ENCODE results near the gene MAS1L. TPM values are rescaled to one million over a fixed set of nuclear protein-coding genes. Genes with fewer than 3 reads are reported as not detected.
"Not testable (repeated sequence)": the region's sequence is repeated elsewhere in the genome, so short reads cannot be mapped to it uniquely, and the experiment has no call there.

The MAS1L gene
- total RNA-seq, 1 experiment from 2014 or later = not detected

- DNase-seq = no peak
- no peaks in the 10 kb centered on the region for H3K36me3 ChIP-seq (replicated peaks; ENCODE audit: control insufficient read depth, insufficient read depth, low read length)
- no peak overlapping the region for H3K4me3 ChIP-seq (ENCODE audit: insufficient read depth, low read depth, low read length)
These were observed 8.2 kb downstream of the MAS1L start for GRCh38 chr6:29479560-29479959.

DNA sequence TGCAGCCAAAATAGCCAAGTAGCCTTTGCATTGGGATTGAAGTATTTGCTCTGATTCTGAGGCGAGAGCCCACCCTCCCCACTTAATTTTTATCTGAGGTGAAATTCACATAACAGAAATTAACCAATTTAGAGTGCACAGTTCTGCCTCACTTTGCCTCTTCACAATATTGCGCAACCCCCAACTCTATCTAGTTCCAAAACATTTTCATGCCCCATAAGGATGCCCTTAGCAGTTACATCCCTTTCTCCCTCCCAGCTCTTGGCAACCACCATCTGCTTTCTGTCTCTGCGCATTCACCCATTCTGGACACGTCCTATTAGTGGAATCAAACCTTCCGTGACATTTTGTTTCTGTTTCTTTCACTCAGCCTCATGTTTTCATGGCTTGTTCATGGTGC is 9.0 kb downstream of the MAS1L start:
- Histone ChIP-seq H3K36me3 (replicated peaks; ENCODE audit: control insufficient read depth, insufficient read depth, low read length) (no peaks in the 10 kb centered on the region), H3K4me3 (ENCODE audit: insufficient read depth, low read depth, low read length) (no peak overlapping the region), H3K27me3 (ENCODE audit: control insufficient read depth, insufficient read depth, low read length) (no peaks in the 10 kb centered on the region)
- DNase-seq = no peak

More at GRCh38 chr6:29479560-29479959, 8.2 kb downstream of the MAS1L start:
- no peaks in the 10 kb centered on the region for H3K27me3 ChIP-seq (ENCODE audit: control insufficient read depth, insufficient read depth, low read length)

- H3K36me3 ChIP-seq (replicated peaks; ENCODE audit: control insufficient read depth, insufficient read depth, low read length) = no peaks in the 10 kb centered on the region
- no peak overlapping the region for H3K4me3 ChIP-seq (ENCODE audit: insufficient read depth, low read depth, low read length)
- DNase-seq = no peak
- no peaks in the 10 kb centered on the region for H3K27me3 ChIP-seq (ENCODE audit: control insufficient read depth, insufficient read depth, low read length)
These were observed 9.8 kb downstream of the MAS1L start for GRCh38 chr6:29477923-29478450.

GRCh38 chr6:29474996-29475395 is 12.8 kb downstream of the MAS1L start:
- Histone ChIP-seq H3K4me3 (ENCODE audit: insufficient read depth, low read depth, low read length) (no peak overlapping the region), H3K27me3 (ENCODE audit: control insufficient read depth, insufficient read depth, low read length) (no peaks in the 10 kb centered on the region), H3K36me3 (replicated peaks; ENCODE audit: control insufficient read depth, insufficient read depth, low read length) (no peaks in the 10 kb centered on the region)
- DNase-seq = no peak

- no peaks in the 10 kb centered on the region for H3K36me3 ChIP-seq (replicated peaks; ENCODE audit: control insufficient read depth, insufficient read depth, low read length)
- no peak overlapping the region for H3K4me3 ChIP-seq (ENCODE audit: insufficient read depth, low read depth, low read length)
- DNase-seq = no peak
- H3K27me3 ChIP-seq (ENCODE audit: control insufficient read depth, insufficient read depth, low read length) = no peaks in the 10 kb centered on the region
These were observed 21.5 kb downstream of the MAS1L start for GRCh38 chr6:29466241-29466640.

DNA sequence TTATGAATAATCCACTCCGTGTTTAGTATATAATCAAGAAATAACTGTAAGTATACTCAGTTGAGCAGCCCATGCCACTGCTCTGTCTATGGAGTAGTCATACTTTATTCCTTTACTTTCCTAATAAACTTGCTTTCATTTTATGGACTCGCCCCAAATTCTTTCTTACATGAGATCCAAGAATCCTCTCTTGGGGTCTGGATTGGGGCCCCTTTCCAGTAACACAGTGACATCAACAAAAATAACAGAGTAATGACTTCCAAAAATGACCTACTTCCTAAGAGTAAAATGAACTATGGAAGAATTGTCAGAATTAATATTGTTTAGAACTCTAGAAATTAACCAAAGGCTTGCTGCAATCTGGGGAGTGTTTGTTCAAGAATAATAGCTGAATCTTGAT is 22.0 kb downstream of the MAS1L start:
- no peaks in the 10 kb centered on the region for H3K27me3 ChIP-seq (ENCODE audit: control insufficient read depth, insufficient read depth, low read length)
- H3K36me3 ChIP-seq (replicated peaks; ENCODE audit: control insufficient read depth, insufficient read depth, low read length) = no peaks in the 10 kb centered on the region
- no peak overlapping the region for H3K4me3 ChIP-seq (ENCODE audit: insufficient read depth, low read depth, low read length)
- DNase-seq = no peak

DNA sequence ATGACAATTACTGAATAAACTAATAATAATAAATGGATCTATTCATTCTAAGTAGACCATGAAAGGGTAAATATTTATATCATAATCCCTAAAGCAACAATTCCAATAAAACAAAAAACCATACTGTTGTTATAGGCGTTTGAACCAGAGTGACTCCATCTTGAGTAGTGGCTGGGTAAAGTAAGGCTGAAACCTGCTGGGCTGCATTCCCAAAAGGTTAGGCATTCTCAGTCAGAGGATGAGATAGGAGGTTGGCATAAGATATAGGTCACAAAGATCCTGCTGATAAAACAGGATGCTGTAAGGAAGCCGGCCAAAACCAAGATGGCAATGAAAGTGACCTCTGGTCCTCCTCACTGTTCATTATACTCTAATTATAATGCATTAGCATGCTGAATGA is 22.5 kb downstream of the MAS1L start:
- Histone ChIP-seq H3K36me3 (replicated peaks; ENCODE audit: control insufficient read depth, insufficient read depth, low read length) (no peaks in the 10 kb centered on the region), H3K27me3 (ENCODE audit: control insufficient read depth, insufficient read depth, low read length) (no peaks in the 10 kb centered on the region), H3K4me3 (ENCODE audit: insufficient read depth, low read depth, low read length) (no peak overlapping the region)
- DNase-seq = no peak

- Histone ChIP-seq H3K36me3 (replicated peaks; ENCODE audit: control insufficient read depth, insufficient read depth, low read length) (no peaks in the 10 kb centered on the region), H3K4me3 (ENCODE audit: insufficient read depth, low read depth, low read length) (no peak overlapping the region), H3K27me3 (ENCODE audit: control insufficient read depth, insufficient read depth, low read length) (no peaks in the 10 kb centered on the region)
- no peak for DNase-seq
These were observed 25.7 kb downstream of the MAS1L start for GRCh38 chr6:29462022-29462421.

- Histone ChIP-seq H3K36me3 (replicated peaks; ENCODE audit: control insufficient read depth, insufficient read depth, low read length) (no peaks in the 10 kb centered on the region), H3K27me3 (ENCODE audit: control insufficient read depth, insufficient read depth, low read length) (no peaks in the 10 kb centered on the region), H3K4me3 (ENCODE audit: insufficient read depth, low read depth, low read length) (no peak overlapping the region)
- no peak for DNase-seq
These were observed 26.5 kb downstream of the MAS1L start for GRCh38 chr6:29461021-29461814.

- Histone ChIP-seq H3K36me3 (replicated peaks; ENCODE audit: control insufficient read depth, insufficient read depth, low read length) (no peaks in the 10 kb centered on the region), H3K4me3 (ENCODE audit: insufficient read depth, low read depth, low read length) (no peak within 1 kb of the TSS), H3K27me3 (ENCODE audit: control insufficient read depth, insufficient read depth, low read length) (no peaks in the 10 kb centered on the region)
- no peak for DNase-seq
These were observed 30.8 kb downstream of the MAS1L start, which contains the start of the genes OR11A1 and OR2H1 for GRCh38 chr6:29456971-29457370. Gene OR11A1, minus strand, starts transcription at chr6:29457071. Its CDS starts 29,430 bp downstream, at chr6:29427641. Gene OR2H1, plus strand, starts transcription at chr6:29457155. Its CDS starts 4,615 bp downstream, at chr6:29461770.

DNA sequence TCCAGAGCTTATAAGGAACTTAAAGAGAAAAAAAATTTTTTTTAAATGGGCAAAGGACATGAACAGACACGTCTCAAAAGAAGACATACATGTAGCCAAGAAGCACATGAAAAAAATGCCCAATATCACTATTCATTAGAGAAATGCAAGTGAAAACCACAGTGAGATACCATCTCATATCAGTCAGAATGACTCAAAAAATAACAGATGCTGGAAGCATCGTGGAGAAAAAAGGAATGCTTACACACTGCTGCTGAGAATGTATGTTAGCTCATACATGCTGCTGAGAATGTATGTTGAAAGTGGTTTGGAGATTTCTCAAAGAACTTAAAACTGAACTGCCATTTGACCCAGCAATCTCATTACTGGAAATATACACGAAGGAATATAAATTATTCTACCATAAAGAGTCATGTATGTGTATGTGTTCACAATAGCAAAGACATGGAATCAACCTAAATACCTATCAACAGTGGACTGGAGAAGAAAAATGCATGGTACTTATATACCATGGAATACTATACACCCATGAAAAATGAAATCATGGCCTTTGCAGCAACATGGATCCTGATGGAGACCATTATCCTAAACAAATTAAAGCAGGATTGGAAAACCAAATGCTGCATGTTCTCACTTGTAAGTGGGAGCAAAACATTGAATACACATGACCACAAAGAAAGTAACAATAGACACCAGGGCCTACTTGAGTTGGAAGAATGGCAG is 36.1 kb downstream of the MAS1L start:
- Histone ChIP-seq H3K4me3 (ENCODE audit: insufficient read depth, low read depth, low read length) (no peak overlapping the region), H3K27me3 (ENCODE audit: control insufficient read depth, insufficient read depth, low read length) (no peaks in the 10 kb centered on the region), H3K36me3 (replicated peaks; ENCODE audit: control insufficient read depth, insufficient read depth, low read length) (no peaks in the 10 kb centered on the region)
- DNase-seq = no peak

DNA sequence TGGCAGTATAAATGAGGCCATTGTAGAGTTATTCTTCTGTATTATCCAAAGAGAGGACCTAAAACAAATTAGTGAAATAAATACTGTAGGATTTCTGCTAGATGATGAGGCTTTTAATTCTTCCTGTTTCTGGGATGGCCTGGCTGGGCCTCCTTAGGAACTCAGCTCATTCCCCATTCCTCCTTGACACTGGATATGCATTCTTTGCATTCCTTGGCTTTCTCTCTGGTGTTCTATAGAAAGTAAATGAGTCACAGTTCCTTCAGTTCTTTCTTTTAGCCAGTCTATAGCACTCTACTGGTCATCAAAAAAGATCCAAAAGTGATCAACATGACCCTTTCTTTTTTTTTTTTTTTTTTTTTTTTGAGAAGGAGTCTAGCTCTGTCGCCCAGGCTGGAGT is 40.1 kb downstream of the MAS1L start:
- Histone ChIP-seq H3K27me3 (ENCODE audit: control insufficient read depth, insufficient read depth, low read length) (no peaks in the 10 kb centered on the region), H3K4me3 (ENCODE audit: insufficient read depth, low read depth, low read length) (no peak overlapping the region), H3K36me3 (replicated peaks; ENCODE audit: control insufficient read depth, insufficient read depth, low read length) (no peaks in the 10 kb centered on the region)
- peak; percentile 41 for DNase-seq

DNA sequence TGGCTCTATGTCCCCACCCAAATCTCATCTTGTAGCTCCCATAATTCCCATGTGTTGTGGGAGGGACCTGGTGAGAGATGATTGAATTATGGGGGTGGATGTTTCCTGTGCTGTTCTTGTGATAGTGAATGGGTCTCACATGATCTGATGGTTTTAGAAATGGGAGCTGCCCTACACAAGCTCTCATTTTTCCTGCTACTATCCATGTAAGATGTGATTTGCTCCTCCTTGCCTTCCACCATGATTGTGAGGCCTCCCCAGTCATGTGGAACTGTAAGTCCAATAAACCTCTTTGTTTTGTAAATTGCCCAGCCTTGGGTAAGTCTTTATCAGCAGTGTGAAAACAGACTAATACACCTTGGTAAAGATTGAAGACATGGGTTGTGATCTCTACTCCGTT is 43.7 kb downstream of the MAS1L start:
- not testable (repeated sequence) for DNase-seq; H3K27me3 ChIP-seq (ENCODE audit: control insufficient read depth, insufficient read depth, low read length); H3K4me3 ChIP-seq (ENCODE audit: insufficient read depth, low read depth, low read length); H3K36me3 ChIP-seq (replicated peaks; ENCODE audit: control insufficient read depth, insufficient read depth, low read length)

DNA sequence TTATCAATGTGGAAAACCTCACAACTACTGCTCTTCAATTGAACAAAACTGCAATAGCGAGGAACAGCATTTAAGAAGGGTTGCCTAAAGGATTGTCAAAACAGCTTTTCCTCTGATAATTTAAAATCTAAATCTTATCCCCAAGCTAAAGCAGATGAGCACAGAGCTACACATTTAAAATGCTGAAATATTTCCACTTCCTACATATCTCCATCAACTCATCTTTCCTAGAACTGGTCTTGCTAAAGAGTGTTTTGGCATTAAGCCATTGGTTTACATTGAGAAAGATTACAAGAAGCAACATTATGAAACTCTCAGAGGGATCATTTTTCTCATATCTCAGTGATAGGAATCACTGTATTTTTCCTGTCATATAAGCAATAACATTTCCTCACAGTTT is 45.0 kb downstream of the MAS1L start:
- no peak for DNase-seq
- Histone ChIP-seq H3K4me3 (ENCODE audit: insufficient read depth, low read depth, low read length) (no peak overlapping the region), H3K36me3 (replicated peaks; ENCODE audit: control insufficient read depth, insufficient read depth, low read length) (no peaks in the 10 kb centered on the region), H3K27me3 (ENCODE audit: control insufficient read depth, insufficient read depth, low read length) (no peaks in the 10 kb centered on the region)

- no peaks in the 10 kb centered on the region for H3K27me3 ChIP-seq (ENCODE audit: control insufficient read depth, insufficient read depth, low read length)
- no peak for DNase-seq
- H3K4me3 ChIP-seq (ENCODE audit: insufficient read depth, low read depth, low read length) = no peak within 1 kb of the TSS
- H3K36me3 ChIP-seq (replicated peaks; ENCODE audit: control insufficient read depth, insufficient read depth, low read length) = no peaks in the 10 kb centered on the region
These were observed 48.8 kb downstream of the MAS1L start, which contains the start of gene OR10C1 for GRCh38 chr6:29439006-29439405. Gene OR10C1, plus strand, starts transcription at chr6:29439306. Its CDS starts 710 bp downstream, at chr6:29440016.

Data from H7 (cell line).